ENCODE data around the gene SMTN.
"Not testable (repeated sequence)": the region's sequence is repeated elsewhere in the genome, so short reads cannot be mapped to it uniquely, and the experiment has no call there.

- TF ChIP-seq, protein P1, sequence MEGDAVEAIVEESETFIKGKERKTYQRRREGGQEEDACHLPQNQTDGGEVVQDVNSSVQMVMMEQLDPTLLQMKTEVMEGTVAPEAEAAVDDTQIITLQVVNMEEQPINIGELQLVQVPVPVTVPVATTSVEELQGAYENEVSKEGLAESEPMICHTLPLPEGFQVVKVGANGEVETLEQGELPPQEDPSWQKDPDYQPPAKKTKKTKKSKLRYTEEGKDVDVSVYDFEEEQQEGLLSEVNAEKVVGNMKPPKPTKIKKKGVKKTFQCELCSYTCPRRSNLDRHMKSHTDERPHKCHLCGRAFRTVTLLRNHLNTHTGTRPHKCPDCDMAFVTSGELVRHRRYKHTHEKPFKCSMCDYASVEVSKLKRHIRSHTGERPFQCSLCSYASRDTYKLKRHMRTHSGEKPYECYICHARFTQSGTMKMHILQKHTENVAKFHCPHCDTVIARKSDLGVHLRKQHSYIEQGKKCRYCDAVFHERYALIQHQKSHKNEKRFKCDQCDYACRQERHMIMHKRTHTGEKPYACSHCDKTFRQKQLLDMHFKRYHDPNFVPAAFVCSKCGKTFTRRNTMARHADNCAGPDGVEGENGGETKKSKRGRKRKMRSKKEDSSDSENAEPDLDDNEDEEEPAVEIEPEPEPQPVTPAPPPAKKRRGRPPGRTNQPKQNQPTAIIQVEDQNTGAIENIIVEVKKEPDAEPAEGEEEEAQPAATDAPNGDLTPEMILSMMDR (IDR thresholded peaks at IDR 0.05), result not testable (repeated sequence)
- TF ChIP-seq POLR2A, EP300 (IDR thresholded peaks at IDR 0.05): not testable (repeated sequence)
These were observed 8.0 kb upstream of the SMTN start for GRCh38 chr22:31073125-31073524.
